Activated T-cell treated with anti-CD3 and anti-CD28 coated beads for 1 hour (primary cell): Measurements from ENCODE around the gene RGCC.

Experiments
- DNase-seq: peaks from one replicate; pipeline ENCODE4 v3.0.0-alpha.2; 2020; ENCODE audit warnings: low read depth

RGCC gene

GRCh38 chr13:41515491-41516139, 58.3 kb downstream of the RGCC start:
- no peak for DNase-seq

DNA sequence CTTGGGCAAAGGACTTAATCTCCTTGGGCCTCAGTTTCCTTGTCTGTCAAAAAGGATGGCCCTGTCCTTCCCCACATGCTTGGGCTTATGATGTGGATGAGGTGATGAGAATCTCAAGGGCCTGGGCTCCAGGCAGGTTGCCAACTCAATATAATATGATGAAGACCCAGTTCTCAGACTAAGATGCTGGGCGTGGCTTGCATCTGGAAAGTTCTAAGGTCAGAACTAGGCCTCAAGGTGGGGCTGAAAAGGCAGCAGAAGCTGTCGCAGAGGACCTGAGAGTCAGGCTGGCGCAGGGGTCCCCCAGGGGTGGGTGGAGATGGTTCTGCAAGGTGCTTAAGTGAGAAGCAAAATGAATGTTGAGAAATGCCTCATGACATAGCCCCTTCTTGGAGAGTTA, 58.8 kb downstream of the RGCC start:
- no peak for DNase-seq

GRCh38 chr13:41516760-41517159, 59.4 kb downstream of the RGCC start:
- no peak for DNase-seq

DNA sequence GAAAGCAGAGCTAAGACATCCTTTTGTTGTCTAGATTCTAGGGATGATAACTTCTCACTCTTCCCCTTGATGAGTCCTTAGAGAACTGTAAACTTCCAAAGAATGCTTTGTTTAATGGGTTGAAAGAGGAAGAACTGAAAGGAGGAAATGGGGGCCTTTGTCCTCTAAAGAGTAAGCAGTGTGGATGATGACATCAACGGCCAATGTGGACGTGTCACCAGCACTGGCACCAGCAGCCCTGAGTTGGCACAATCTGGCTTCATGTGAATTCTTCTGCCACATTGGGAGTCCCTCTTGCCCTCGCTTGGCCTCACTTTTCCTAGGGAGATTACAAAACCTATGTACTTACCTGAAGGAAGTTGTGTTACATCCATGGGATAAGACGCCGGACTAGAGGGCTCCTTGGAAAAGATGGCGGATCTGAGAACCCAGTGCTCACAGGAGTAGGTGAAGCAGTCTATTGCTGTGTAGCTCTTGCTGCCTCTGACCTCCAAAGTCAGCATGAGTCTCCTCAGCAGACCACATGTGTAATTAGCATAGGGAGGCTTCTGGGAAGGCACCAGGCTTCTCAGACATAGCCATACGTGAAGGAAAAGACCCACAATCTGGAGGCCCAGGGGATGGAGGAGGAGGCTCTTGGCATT, 62.8 kb downstream of the RGCC start:
- no peak for DNase-seq
